ENCODE measurements around the gene RS1. TPM values are rescaled to one million over a fixed set of nuclear protein-coding genes. Genes with fewer than 3 reads are reported as not detected.

The RS1 gene
- polyA plus RNA-seq, 4 donors = 0.03 TPM; not detected in 3

DNA sequence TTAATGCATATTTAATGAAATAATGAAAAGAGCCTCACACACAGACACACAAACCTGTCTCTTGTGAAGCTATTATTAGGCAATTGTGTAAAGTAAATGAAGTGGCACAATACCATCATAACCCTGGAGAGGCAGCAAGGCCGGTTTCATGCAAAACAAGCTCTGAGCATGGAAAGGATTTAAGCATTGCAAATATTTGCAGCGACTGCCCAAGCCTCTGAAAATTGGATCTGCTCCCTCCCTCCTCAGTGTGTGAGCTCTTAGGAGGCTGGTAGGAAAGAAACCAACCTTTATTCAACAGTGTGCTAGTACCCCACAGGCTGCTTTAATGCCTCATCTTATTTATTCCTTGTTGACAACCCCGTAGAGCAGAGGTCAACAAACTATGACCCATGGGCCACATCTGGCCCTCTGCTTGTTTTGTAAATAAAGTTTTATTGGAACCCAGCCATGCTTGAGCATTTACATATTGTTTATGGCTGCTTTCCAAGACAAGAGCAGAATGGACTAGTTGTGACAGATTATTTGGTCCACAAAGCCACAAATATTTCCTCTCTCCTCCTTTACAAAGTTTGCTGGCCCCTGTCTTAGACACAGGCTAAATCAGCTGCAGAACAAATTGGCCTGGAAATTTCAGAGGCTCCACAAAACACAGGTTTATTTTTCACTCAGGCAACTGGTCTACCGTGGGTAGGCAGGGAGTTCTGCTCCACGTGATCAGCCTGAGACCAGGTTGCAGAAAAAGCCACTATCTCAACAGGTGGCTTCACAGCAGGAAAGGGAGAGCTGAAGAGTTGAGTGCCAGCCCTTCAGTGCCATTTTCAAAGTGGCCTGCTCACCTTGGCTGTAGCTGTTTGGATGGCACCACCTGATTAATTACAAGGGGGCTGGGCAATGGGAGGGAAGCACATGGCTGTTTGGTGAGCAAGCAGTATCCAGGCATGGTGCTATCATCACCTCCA is 16.8 kb downstream of the RS1 start:
- Histone ChIP-seq H3K36me3 (ENCODE audit: control insufficient read depth in 3 of 3, insufficient read depth in 2 of 3, low read depth in 1 of 3, low read length in 3 of 3) (no peaks in the 10 kb centered on the region), H3K4me3 (ENCODE audit: low read depth in 1 of 3, low read length in 3 of 3) (no peak overlapping the region), H3K9me3 (ENCODE audit: control insufficient read depth in 2 of 2, insufficient read depth in 1 of 2, low read depth in 1 of 2, low read length in 1 of 2) (no peaks in the 10 kb centered on the region), H3K27ac (ENCODE audit: low read depth in 1 of 3, low read length in 2 of 3) (no peak overlapping the region), H3K4me1 (ENCODE audit: control insufficient read depth in 3 of 3, insufficient read depth in 2 of 3, low read depth in 1 of 3, low read length in 2 of 3) (no peaks in the 10 kb centered on the region), H3K27me3 (ENCODE audit: control insufficient read depth in 3 of 3, insufficient read depth in 3 of 3, low read length in 3 of 3) (no peaks in the 10 kb centered on the region)
- DNase-seq = no peak
- 44 to 57% (median 46%) methylated on average over 5 of the region's 5 CpGs for WGBS, 3 donors
- no peak for FAIRE-seq

DNA sequence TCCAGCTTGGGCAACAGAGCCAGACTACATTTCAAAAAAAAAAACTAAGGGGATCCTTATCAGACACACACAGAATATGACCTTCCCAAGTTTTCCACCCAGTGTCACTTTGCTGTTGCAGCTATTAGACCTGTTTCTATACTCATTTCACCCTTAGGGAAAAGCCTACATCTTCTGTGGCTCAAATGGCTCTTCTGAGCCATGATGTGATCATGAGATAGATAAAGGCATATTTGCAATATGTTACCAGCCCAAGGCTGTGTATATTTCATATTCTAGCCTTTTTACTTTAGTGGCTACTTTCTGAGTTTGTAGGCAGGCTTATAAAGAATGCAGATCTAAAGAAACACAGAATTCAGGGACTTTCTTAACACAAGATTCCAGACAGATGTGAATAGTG is 19.3 kb downstream of the RS1 start:
- Histone ChIP-seq H3K27me3 (ENCODE audit: control insufficient read depth in 3 of 3, insufficient read depth in 3 of 3, low read length in 3 of 3) (no peaks in the 10 kb centered on the region), H3K4me3 (ENCODE audit: low read depth in 1 of 3, low read length in 3 of 3) (no peak overlapping the region), H3K27ac (ENCODE audit: low read depth in 1 of 3, low read length in 2 of 3) (no peak overlapping the region), H3K9me3 (ENCODE audit: control insufficient read depth in 2 of 2, insufficient read depth in 1 of 2, low read depth in 1 of 2, low read length in 1 of 2) (no peaks in the 10 kb centered on the region), H3K4me1 (ENCODE audit: control insufficient read depth in 3 of 3, insufficient read depth in 2 of 3, low read depth in 1 of 3, low read length in 2 of 3) (no peaks in the 10 kb centered on the region), H3K36me3 (ENCODE audit: control insufficient read depth in 3 of 3, insufficient read depth in 2 of 3, low read depth in 1 of 3, low read length in 3 of 3) (no peaks in the 10 kb centered on the region)
- FAIRE-seq (no peak), DNase-seq (no peak)

DNA sequence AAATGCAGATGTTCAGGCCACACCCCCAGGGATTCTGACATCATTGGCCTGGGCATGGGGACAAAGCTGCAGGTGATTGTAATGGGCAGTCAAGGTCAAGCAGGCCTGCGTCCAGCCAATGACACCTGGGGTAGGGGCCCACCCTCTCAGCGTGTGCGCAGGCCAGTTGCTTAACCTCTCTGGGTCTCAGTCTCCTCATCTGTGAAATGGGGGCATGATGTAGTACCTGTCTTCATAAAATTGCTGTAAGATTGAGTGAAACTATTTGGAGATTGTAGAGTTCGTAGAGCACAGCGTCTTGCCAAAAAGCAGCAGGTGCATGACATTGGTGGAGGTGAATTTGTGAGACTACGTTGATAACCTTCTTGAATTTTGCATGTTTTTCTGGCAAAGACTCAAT is 21.2 kb downstream of the RS1 start:
- FAIRE-seq = no peak
- H3K27ac ChIP-seq (ENCODE audit: low read depth in 1 of 3, low read length in 2 of 3) = no peak overlapping the region
- WGBS, 3 donors = 85 to 92% (median 88%) methylated on average over 6 of the region's 6 CpGs

DNA sequence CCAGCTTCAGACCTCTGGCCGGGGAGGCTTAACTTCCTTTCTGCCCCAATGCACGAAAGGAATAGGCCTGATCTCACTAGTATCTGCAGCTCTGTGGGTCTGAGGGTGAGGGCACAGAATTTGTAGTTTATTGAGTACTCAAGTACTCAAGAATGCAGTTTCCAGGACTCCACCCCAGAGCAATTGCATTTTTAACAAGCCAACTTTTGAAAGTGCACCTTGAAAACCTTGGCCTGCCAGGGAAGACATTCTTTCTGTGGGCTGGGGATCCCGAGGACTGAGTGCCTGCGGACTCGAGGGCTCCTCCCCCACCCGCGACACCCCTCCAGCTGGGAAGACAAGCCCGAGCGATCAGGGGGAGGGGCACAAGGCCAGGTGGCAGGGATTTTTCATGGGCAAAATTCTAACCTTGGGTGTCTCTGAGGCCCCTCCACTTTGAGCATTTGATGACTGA is 22.4 kb downstream of the RS1 start:
- Histone ChIP-seq H3K4me1 (ENCODE audit: control insufficient read depth in 3 of 3, insufficient read depth in 2 of 3, low read depth in 1 of 3, low read length in 2 of 3) (no peaks in the 10 kb centered on the region), H3K9me3 (ENCODE audit: control insufficient read depth in 2 of 2, insufficient read depth in 1 of 2, low read depth in 1 of 2, low read length in 1 of 2) (no peaks in the 10 kb centered on the region), H3K4me3 (ENCODE audit: low read depth in 1 of 3, low read length in 3 of 3) (no peak overlapping the region), H3K36me3 (ENCODE audit: control insufficient read depth in 3 of 3, insufficient read depth in 2 of 3, low read depth in 1 of 3, low read length in 3 of 3) (no peaks in the 10 kb centered on the region), H3K27ac (ENCODE audit: low read depth in 1 of 3, low read length in 2 of 3) (no peak overlapping the region), H3K27me3 (ENCODE audit: control insufficient read depth in 3 of 3, insufficient read depth in 3 of 3, low read length in 3 of 3) (no peaks in the 10 kb centered on the region)
- DNase-seq (no peak), FAIRE-seq (no peak)
- WGBS, 3 donors = 44 to 64% (median 63%) methylated on average over 9 of the region's 9 CpGs

More for the DNA sequence above, 21.2 kb downstream of the RS1 start:
- Histone ChIP-seq H3K4me1 (ENCODE audit: control insufficient read depth in 3 of 3, insufficient read depth in 2 of 3, low read depth in 1 of 3, low read length in 2 of 3) (no peaks in the 10 kb centered on the region), H3K9me3 (ENCODE audit: control insufficient read depth in 2 of 2, insufficient read depth in 1 of 2, low read depth in 1 of 2, low read length in 1 of 2) (no peaks in the 10 kb centered on the region), H3K27me3 (ENCODE audit: control insufficient read depth in 3 of 3, insufficient read depth in 3 of 3, low read length in 3 of 3) (no peaks in the 10 kb centered on the region), H3K4me3 (ENCODE audit: low read depth in 1 of 3, low read length in 3 of 3) (no peak overlapping the region), H3K36me3 (ENCODE audit: control insufficient read depth in 3 of 3, insufficient read depth in 2 of 3, low read depth in 1 of 3, low read length in 3 of 3) (no peaks in the 10 kb centered on the region)
- DNase-seq = no peak

DNA sequence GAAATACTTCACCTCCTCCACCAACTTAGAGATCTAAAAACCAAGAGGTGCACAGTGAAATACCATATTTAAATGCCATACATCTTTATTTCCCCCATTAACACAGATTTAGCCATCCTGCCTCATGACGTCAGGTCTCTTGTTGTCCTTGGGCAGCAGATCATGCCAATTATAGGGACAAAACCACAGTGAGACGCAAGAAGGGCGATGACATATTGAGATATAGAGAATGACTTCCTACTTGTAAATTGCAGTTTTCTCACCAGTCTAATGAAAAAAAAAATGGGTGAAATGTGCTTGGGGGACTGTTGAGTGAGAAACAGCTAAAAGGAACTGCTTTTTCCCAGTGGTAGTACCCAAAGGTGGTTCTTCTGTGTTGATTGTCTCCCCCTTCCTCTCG is 24.3 kb downstream of the RS1 start:
- H3K27ac ChIP-seq (ENCODE audit: low read depth in 1 of 3, low read length in 2 of 3) = no peak overlapping the region
- no peak for DNase-seq
- no peaks in the 10 kb centered on the region for H3K27me3 ChIP-seq (ENCODE audit: control insufficient read depth in 3 of 3, insufficient read depth in 3 of 3, low read length in 3 of 3)
- no peaks in the 10 kb centered on the region for H3K9me3 ChIP-seq (ENCODE audit: control insufficient read depth in 2 of 2, insufficient read depth in 1 of 2, low read depth in 1 of 2, low read length in 1 of 2)
- no peak overlapping the region for H3K4me3 ChIP-seq (ENCODE audit: low read depth in 1 of 3, low read length in 3 of 3)
- WGBS, 3 donors = 76 to 95% (median 81%) methylated on average over 4 of the region's 4 CpGs
- H3K4me1 ChIP-seq (ENCODE audit: control insufficient read depth in 3 of 3, insufficient read depth in 2 of 3, low read depth in 1 of 3, low read length in 2 of 3) = no peaks in the 10 kb centered on the region
- FAIRE-seq = no peak
- H3K36me3 ChIP-seq (ENCODE audit: control insufficient read depth in 3 of 3, insufficient read depth in 2 of 3, low read depth in 1 of 3, low read length in 3 of 3) = no peaks in the 10 kb centered on the region

- Histone ChIP-seq H3K27me3 (ENCODE audit: control insufficient read depth in 3 of 3, insufficient read depth in 3 of 3, low read length in 3 of 3) (no peaks in the 10 kb centered on the region), H3K4me3 (ENCODE audit: low read depth in 1 of 3, low read length in 3 of 3) (no peak overlapping the region), H3K4me1 (ENCODE audit: control insufficient read depth in 3 of 3, insufficient read depth in 2 of 3, low read depth in 1 of 3, low read length in 2 of 3) (no peaks in the 10 kb centered on the region), H3K27ac (ENCODE audit: low read depth in 1 of 3, low read length in 2 of 3) (no peak overlapping the region), H3K36me3 (ENCODE audit: control insufficient read depth in 3 of 3, insufficient read depth in 2 of 3, low read depth in 1 of 3, low read length in 3 of 3) (no peaks in the 10 kb centered on the region), H3K9me3 (ENCODE audit: control insufficient read depth in 2 of 2, insufficient read depth in 1 of 2, low read depth in 1 of 2, low read length in 1 of 2) (no peaks in the 10 kb centered on the region)
- no peak for DNase-seq
- WGBS, 3 donors = 49 to 61% (median 57%) methylated on average over 3 of the region's 3 CpGs
- no peak for FAIRE-seq
Observed at GRCh38 chrX:18643853-18644252, 28.1 kb downstream of the RS1 start.

DNA sequence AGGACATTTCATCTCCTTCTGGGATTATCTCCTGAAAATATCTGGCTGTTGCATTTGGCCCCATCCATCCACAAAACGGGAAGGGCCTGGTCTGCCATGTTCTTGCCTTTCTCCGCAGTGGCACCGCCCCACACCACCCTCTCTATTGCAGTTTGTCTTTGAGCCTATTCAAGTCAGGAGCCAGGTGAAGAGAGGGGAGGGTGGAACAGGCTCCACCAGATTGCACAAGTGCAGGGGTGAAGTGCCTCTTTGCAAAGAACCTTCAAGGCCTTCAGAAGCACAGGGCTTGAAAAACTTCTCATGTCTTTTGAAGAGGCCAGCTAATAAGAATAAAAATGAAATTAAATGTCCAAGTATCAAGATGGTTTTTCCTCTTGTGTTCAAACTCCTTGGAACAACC is 28.7 kb downstream of the RS1 start:
- FAIRE-seq = no peak
- 82 to 92% (median 83%) methylated on average over 3 of the region's 3 CpGs for WGBS, 3 donors
- no peak for DNase-seq
- Histone ChIP-seq H3K36me3 (ENCODE audit: control insufficient read depth in 3 of 3, insufficient read depth in 2 of 3, low read depth in 1 of 3, low read length in 3 of 3) (no peaks in the 10 kb centered on the region), H3K9me3 (ENCODE audit: control insufficient read depth in 2 of 2, insufficient read depth in 1 of 2, low read depth in 1 of 2, low read length in 1 of 2) (no peaks in the 10 kb centered on the region), H3K27ac (ENCODE audit: low read depth in 1 of 3, low read length in 2 of 3) (no peak overlapping the region), H3K4me1 (ENCODE audit: control insufficient read depth in 3 of 3, insufficient read depth in 2 of 3, low read depth in 1 of 3, low read length in 2 of 3) (no peaks in the 10 kb centered on the region), H3K4me3 (ENCODE audit: low read depth in 1 of 3, low read length in 3 of 3) (no peak overlapping the region), H3K27me3 (ENCODE audit: control insufficient read depth in 3 of 3, insufficient read depth in 3 of 3, low read length in 3 of 3) (no peaks in the 10 kb centered on the region)

GRCh38 chrX:18640686-18641085 is 31.2 kb downstream of the RS1 start:
- no peak for FAIRE-seq
- 61 to 87% (median 65%) methylated on average over 9 to 10 of the region's 10 CpGs for WGBS, 3 donors

GRCh38 chrX:18639280-18639679 is 32.6 kb downstream of the RS1 start:
- no peak for DNase-seq
- H3K27me3 ChIP-seq (ENCODE audit: control insufficient read depth in 3 of 3, insufficient read depth in 3 of 3, low read length in 3 of 3) = no peaks in the 10 kb centered on the region
- no peak for FAIRE-seq
- H3K27ac ChIP-seq (ENCODE audit: low read depth in 1 of 3, low read length in 2 of 3) = no peak overlapping the region
- no peak overlapping the region for H3K4me3 ChIP-seq (ENCODE audit: low read depth in 1 of 3, low read length in 3 of 3)
- no peaks in the 10 kb centered on the region for H3K9me3 ChIP-seq (ENCODE audit: control insufficient read depth in 2 of 2, insufficient read depth in 1 of 2, low read depth in 1 of 2, low read length in 1 of 2)
- H3K4me1 ChIP-seq (ENCODE audit: control insufficient read depth in 3 of 3, insufficient read depth in 2 of 3, low read depth in 1 of 3, low read length in 2 of 3) = no peaks in the 10 kb centered on the region
- 85 to 95% (median 92%) methylated on average over 2 of the region's 2 CpGs for WGBS, 3 donors
- H3K36me3 ChIP-seq (ENCODE audit: control insufficient read depth in 3 of 3, insufficient read depth in 2 of 3, low read depth in 1 of 3, low read length in 3 of 3) = no peaks in the 10 kb centered on the region

More at GRCh38 chrX:18640686-18641085, 31.2 kb downstream of the RS1 start:
- DNase-seq = no peak
- Histone ChIP-seq H3K9me3 (ENCODE audit: control insufficient read depth in 2 of 2, insufficient read depth in 1 of 2, low read depth in 1 of 2, low read length in 1 of 2) (no peaks in the 10 kb centered on the region), H3K4me3 (ENCODE audit: low read depth in 1 of 3, low read length in 3 of 3) (no peak overlapping the region), H3K27me3 (ENCODE audit: control insufficient read depth in 3 of 3, insufficient read depth in 3 of 3, low read length in 3 of 3) (no peaks in the 10 kb centered on the region), H3K36me3 (ENCODE audit: control insufficient read depth in 3 of 3, insufficient read depth in 2 of 3, low read depth in 1 of 3, low read length in 3 of 3) (no peaks in the 10 kb centered on the region), H3K27ac (ENCODE audit: low read depth in 1 of 3, low read length in 2 of 3) (no peak overlapping the region), H3K4me1 (ENCODE audit: control insufficient read depth in 3 of 3, insufficient read depth in 2 of 3, low read depth in 1 of 3, low read length in 2 of 3) (no peaks in the 10 kb centered on the region)
